H9 (cell line): ENCODE data around the gene DAB1. TPM values are rescaled to one million over a fixed set of nuclear protein-coding genes. Genes with fewer than 3 reads are reported as not detected.

Experiments
- DNase-seq: peaks from one replicate; pipeline ENCODE4 v3.0.0-alpha.2; 2017
- H2AFZ ChIP-seq: one replicate; pipeline ENCODE4 v1.6.1; 2013; ENCODE audit warnings: mild to moderate bottlenecking, low read length, control low read depth, moderate library complexity
- H2AK5ac ChIP-seq: 2 replicates; pipeline ENCODE4 v1.6.1; 2013; ENCODE audit warnings: low read length, control low read depth, mixed read lengths; ENCODE audit not compliant: insufficient read length
- H2BK120ac ChIP-seq: one replicate; pipeline ENCODE4 v1.6.1; 2013; ENCODE audit warnings: low read depth, mild to moderate bottlenecking, low read length, control low read depth, inconsistent platforms; ENCODE audit not compliant: poor library complexity, severe bottlenecking
- H2BK12ac ChIP-seq: 2 replicates; pipeline ENCODE4 v1.6.1; 2013; ENCODE audit warnings: low read length, control low read depth, mixed read lengths, low read depth; ENCODE audit not compliant: insufficient read length
- H2BK15ac ChIP-seq: 2 replicates; pipeline ENCODE4 v1.6.1; 2013; ENCODE audit warnings: low read depth, low read length, control low read depth
- H2BK20ac ChIP-seq: one replicate; pipeline ENCODE4 v1.6.1; 2013; ENCODE audit warnings: low read depth, mild to moderate bottlenecking, low read length, control low read depth, inconsistent platforms; ENCODE audit not compliant: poor library complexity, severe bottlenecking
- H2BK5ac ChIP-seq: 2 replicates; pipeline ENCODE4 v1.6.1; 2013; ENCODE audit warnings: low read length, control low read depth, mixed read lengths; ENCODE audit not compliant: insufficient read length
- H3K14ac ChIP-seq: 2 replicates; pipeline ENCODE4 v1.6.1; 2013; ENCODE audit warnings: low read length, control low read depth; ENCODE audit not compliant: insufficient read depth
- H3K18ac ChIP-seq: 2 replicates; pipeline ENCODE4 v1.6.1; 2013; ENCODE audit warnings: low read depth, mild to moderate bottlenecking, mixed read lengths, low read length, control low read depth; ENCODE audit not compliant: insufficient read length
- H3K23ac ChIP-seq: 2 replicates; pipeline ENCODE4 v1.6.1; 2013; ENCODE audit warnings: low read length, control low read depth, mixed read lengths, low read depth; ENCODE audit not compliant: insufficient read length
- H3K23me2 ChIP-seq: 2 replicates; pipeline ENCODE4 v1.6.1; 2013; ENCODE audit warnings: low read depth, mild to moderate bottlenecking, mixed read lengths, low read length, control low read depth; ENCODE audit not compliant: insufficient read length, poor library complexity, severe bottlenecking
- H3K27ac ChIP-seq: 2 replicates; pipeline ENCODE4 v1.5.1; 2013; ENCODE audit warnings: low read length, control low read depth, mixed read lengths, low read depth; ENCODE audit not compliant: insufficient read length
- H3K27me3 ChIP-seq: 2 replicates; pipeline ENCODE4 v1.6.1; 2013; ENCODE audit warnings: low read length, control low read depth, inconsistent platforms; ENCODE audit not compliant: insufficient read depth
- H3K4ac ChIP-seq: 2 replicates; pipeline ENCODE4 v1.6.1; 2013; ENCODE audit warnings: low read depth, mild to moderate bottlenecking, control low read depth, inconsistent platforms, low read length, moderate library complexity
- H3K4me1 ChIP-seq: 2 replicates; pipeline ENCODE4 v1.6.1; 2013; ENCODE audit warnings: low read length, control low read depth, inconsistent platforms; ENCODE audit not compliant: insufficient read depth
- H3K4me2 ChIP-seq: 2 replicates; pipeline ENCODE4 v1.6.1; 2013; ENCODE audit warnings: low read length, control low read depth, mixed read lengths; ENCODE audit not compliant: insufficient read length, insufficient read depth
- H3K56ac ChIP-seq: 2 replicates; pipeline ENCODE4 v1.6.1; 2013; ENCODE audit warnings: low read depth, mild to moderate bottlenecking, mixed read lengths, low read length, control low read depth; ENCODE audit not compliant: insufficient read length
- H3K79me1 ChIP-seq: 2 replicates; pipeline ENCODE4 v1.6.1; 2013; ENCODE audit warnings: low read depth, mild to moderate bottlenecking, moderate library complexity, low read length, control low read depth, inconsistent platforms; ENCODE audit not compliant: insufficient read depth, poor library complexity, severe bottlenecking
- H3K79me2 ChIP-seq: 2 replicates; pipeline ENCODE4 v1.6.1; 2013; ENCODE audit warnings: low read length, control low read depth, inconsistent platforms; ENCODE audit not compliant: insufficient read depth
- H3K9ac ChIP-seq: 2 replicates; pipeline ENCODE4 v1.6.1; 2013; ENCODE audit warnings: low read length, control low read depth, mixed read lengths; ENCODE audit not compliant: insufficient read length; ENCODE audit errors: extremely low read depth
- H3K9me3 ChIP-seq: one replicate; pipeline ENCODE4 v1.6.1; 2013; ENCODE audit warnings: low read depth, low read length, inconsistent platforms; ENCODE audit not compliant: control insufficient read depth
- H3T11ph ChIP-seq: one replicate; pipeline ENCODE4 v1.6.1; 2013; ENCODE audit warnings: mild to moderate bottlenecking, low read length, control low read depth, inconsistent platforms
- H4K20me1 ChIP-seq: one replicate; pipeline ENCODE4 v1.6.1; 2013; ENCODE audit not compliant: control insufficient read depth, insufficient read length, insufficient read depth
- H4K5ac ChIP-seq: 2 replicates; pipeline ENCODE4 v1.6.1; 2013; ENCODE audit warnings: low read depth, mild to moderate bottlenecking, mixed read lengths, low read length, control low read depth; ENCODE audit not compliant: insufficient read length
- H4K8ac ChIP-seq: replicated peaks from 2 replicates; pipeline ENCODE4 v1.6.1; 2013; ENCODE audit warnings: low read length, control low read depth, mixed read lengths, low read depth; ENCODE audit not compliant: insufficient read length
- H4K91ac ChIP-seq: 2 replicates; pipeline ENCODE4 v1.6.1; 2013; ENCODE audit warnings: low read depth, mild to moderate bottlenecking, moderate library complexity, mixed read lengths, low read length, control low read depth; ENCODE audit not compliant: insufficient read length
- H3K27ac Mint-ChIP-seq, 3 experiments: 2 replicates in 2 of 3; 3 replicates in 1 of 3; pipeline ENCODE4 v1.8.0; 2020 to 2021; ENCODE audit warnings: mixed read lengths in 3 of 3, mild to moderate bottlenecking in 1 of 3, moderate library complexity in 1 of 3
- H3K27me3 Mint-ChIP-seq: 2 replicates; pipeline ENCODE4 v1.8.0; 2021; ENCODE audit warnings: low read depth, mild to moderate bottlenecking, moderate library complexity, mixed read lengths
- H3K36me3 Mint-ChIP-seq, 3 experiments: 2 replicates in 2 of 3; 3 replicates in 1 of 3; pipeline ENCODE4 v1.8.0; 2020 to 2021; ENCODE audit warnings: low read depth in 3 of 3, mixed read lengths in 3 of 3; ENCODE audit not compliant: insufficient read depth in 1 of 3
- H3K4me1 Mint-ChIP-seq, 2 experiments: 2 replicates each; pipeline ENCODE4 v1.8.0; 2020; ENCODE audit warnings: mixed read lengths in 2 of 2
- H3K4me3 Mint-ChIP-seq, 2 experiments: 2 replicates in 1 of 2; 3 replicates in 1 of 2; pipeline ENCODE4 v1.8.0; 2020 to 2021; ENCODE audit warnings: mild to moderate bottlenecking in 2 of 2, mixed read lengths in 2 of 2, moderate library complexity in 1 of 2
- H3K9me3 Mint-ChIP-seq, 2 experiments: 2 replicates in 1 of 2; 3 replicates in 1 of 2; pipeline ENCODE4 v1.8.0; 2020; ENCODE audit warnings: mild to moderate bottlenecking in 2 of 2, mixed read lengths in 2 of 2, moderate library complexity in 1 of 2
- CTCF ChIP-seq: fragments of 200-600 bp; sonication (generic); conservative IDR thresholded peaks from 3 replicates; pipeline ENCODE4 v1.8.0; 2021; ENCODE audit warnings: antibody characterized with exemption, mild to moderate bottlenecking
- WGBS: extraction: QIAGEN DNeasy Blood & Tissue Kit; methylation state at CpG from one replicate; pipeline ENCODE4 v1.1.7; 2013; ENCODE audit warnings: missing lambda C conversion rate, low lambda C conversion rate, mixed read lengths; ENCODE audit not compliant: insufficient read length; ENCODE audit errors: extremely low coverage; 5-methylcytosine and 5-hydroxymethylcytosine counted together
- total RNA-seq: library from RNA; stranded (reverse); gene quantifications from 2 replicates; pipeline ENCODE4 v1.2.1, GENCODE V29; 2021

Gene DAB1
- total RNA-seq, 1 experiment from 2014 or later, result 9.3 TPM

GRCh38 chr1:57229076-57229475 lies 194.8 kb downstream of the DAB1 start:
- Histone ChIP-seq H2BK20ac (no peak overlapping the region), H3K4ac (no peak overlapping the region)

More at GRCh38 chr1:57229076-57229475, 194.8 kb downstream of the DAB1 start:
- Histone ChIP-seq H3K23me2 (no peaks in the 10 kb centered on the region), H2BK15ac (no peak overlapping the region), H4K91ac (no peak overlapping the region), H3K14ac (no peak overlapping the region), H2AFZ (no peak overlapping the region), H4K5ac (no peak overlapping the region), H2BK5ac (no peak overlapping the region), H4K8ac (no peak overlapping the region), H3K4me2 (no peak overlapping the region), H2BK120ac (no peak overlapping the region), H3K79me1 (no peaks in the 10 kb centered on the region), H3K9me3 (no peaks in the 10 kb centered on the region), H3K27me3 (no peaks in the 10 kb centered on the region), H3K79me2 (no peaks in the 10 kb centered on the region), H3K9ac (no peak overlapping the region), H3K56ac (no peak overlapping the region), H3K27ac (no peak overlapping the region), H2AK5ac (no peak overlapping the region), H2BK12ac (no peak overlapping the region), H4K20me1 (no peaks in the 10 kb centered on the region), H3K18ac (no peak overlapping the region), H3K23ac (no peak overlapping the region), H3T11ph (no peak overlapping the region), H3K4me1 (peaks cover 4% of the 10 kb centered on the region; the same call in 1 of the 2 replicates)
- no peak for TF ChIP-seq CTCF
- H3K9me3 Mint-ChIP-seq, result no peaks in the 10 kb centered on the region
- no peaks in the 10 kb centered on the region for H3K36me3 Mint-ChIP-seq
- no peak for DNase-seq
- H3K27me3 Mint-ChIP-seq, result no peaks in the 10 kb centered on the region
- WGBS, result no CpG with 5 or more reads among the region's 4 CpGs
- no peak overlapping the region for H3K27ac Mint-ChIP-seq
- H3K4me1 Mint-ChIP-seq, result peaks cover 3 to 14% of the 10 kb centered on the region in 2 experiments; a peak in 3 of 4 replicates
- H3K4me3 Mint-ChIP-seq, result no peak overlapping the region
